GM19468 (cell line): ENCODE data around the gene ARMCX1.
A peak's percentile ranks its signal among the peaks of the same experiment; 100 is the strongest.
"Not testable (repeated sequence)": the region's sequence is repeated elsewhere in the genome, so short reads cannot be mapped to it uniquely, and the experiment has no call there.

Experiments used
- ATAC-seq: cut with Tn5 transposase; IDR thresholded peaks from one replicate; pipeline ENCODE4 v1.9.1; 2021; ENCODE audit warnings: mild to moderate bottlenecking, moderate library complexity, moderate number of reproducible peaks; ENCODE audit not compliant: unreplicated experiment; ENCODE audit errors: extremely low read depth

Gene ARMCX1

DNA sequence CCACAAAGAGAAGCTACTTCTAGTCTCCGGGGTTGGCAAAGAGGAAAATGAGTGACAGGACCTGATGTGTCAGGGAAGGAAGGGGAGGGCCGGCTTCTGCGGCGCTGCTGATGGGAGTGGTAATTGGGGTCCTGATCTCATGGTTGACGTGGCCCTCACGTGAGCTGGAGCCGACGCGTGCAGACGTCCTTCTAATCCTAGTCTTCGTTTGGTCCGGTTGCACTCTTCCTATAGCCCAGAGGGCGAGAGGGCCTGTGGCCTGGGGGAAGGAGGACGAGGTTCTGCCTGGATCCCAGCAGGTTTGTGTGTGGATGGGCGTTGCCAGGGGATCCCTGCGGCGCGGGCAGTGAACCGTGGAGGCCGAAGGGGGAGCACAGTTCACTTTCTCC, at the start of gene ARMCX1:
Gene ARMCX1, plus strand, starts transcription at position 186 of the 389 bp plus-strand sequence. CDS start 2,384 bp downstream, outside the sequence.
- no peak for ATAC-seq

DNA sequence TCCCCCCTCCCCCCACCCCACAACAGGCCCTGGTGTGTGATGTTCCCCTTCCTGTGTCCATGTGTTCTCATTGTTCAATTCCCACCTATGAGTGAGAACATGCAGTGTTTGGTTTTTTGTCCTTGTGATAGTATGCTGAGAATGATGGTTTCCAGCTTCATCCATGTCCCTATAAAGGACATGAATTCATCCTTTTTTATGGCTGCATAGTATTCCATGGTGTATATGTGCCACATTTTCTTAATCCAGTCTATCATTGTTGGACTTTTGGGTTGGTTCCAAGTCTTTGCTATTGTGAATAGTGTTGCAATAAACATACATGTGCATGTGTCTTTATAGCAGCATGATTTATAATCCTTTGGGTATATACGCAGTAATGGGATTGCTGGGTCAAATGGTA, 47.4 kb upstream of the ARMCX1 start:
- not testable (repeated sequence) for ATAC-seq

- no peak for ATAC-seq
Measured at GRCh38 chrX:101507372-101507771, 43.0 kb upstream of the ARMCX1 start.

DNA sequence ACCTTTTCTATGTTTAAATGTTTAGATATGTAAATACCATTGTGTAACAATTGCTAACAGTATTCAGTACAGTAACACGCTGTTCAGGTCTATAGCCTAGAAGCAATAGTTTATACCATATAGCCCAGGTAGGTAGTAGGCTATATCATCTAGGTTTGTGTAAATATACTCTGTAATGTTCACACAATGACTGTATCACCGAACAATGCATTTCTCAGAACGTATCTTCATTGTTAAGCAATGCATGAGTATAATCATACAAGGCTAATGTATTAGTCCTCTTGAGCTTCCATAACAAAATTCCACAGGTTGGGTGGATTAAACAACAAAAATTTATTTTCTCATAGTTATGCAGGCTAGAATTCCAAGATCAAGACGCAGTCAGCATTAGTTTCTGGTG, 42.4 kb upstream of the ARMCX1 start:
- ATAC-seq: no peak

GRCh38 chrX:101530944-101531343, 19.4 kb upstream of the ARMCX1 start:
- no peak for ATAC-seq

- no peak for ATAC-seq
Measured at GRCh38 chrX:101539116-101539515, 11.2 kb upstream of the ARMCX1 start.

DNA sequence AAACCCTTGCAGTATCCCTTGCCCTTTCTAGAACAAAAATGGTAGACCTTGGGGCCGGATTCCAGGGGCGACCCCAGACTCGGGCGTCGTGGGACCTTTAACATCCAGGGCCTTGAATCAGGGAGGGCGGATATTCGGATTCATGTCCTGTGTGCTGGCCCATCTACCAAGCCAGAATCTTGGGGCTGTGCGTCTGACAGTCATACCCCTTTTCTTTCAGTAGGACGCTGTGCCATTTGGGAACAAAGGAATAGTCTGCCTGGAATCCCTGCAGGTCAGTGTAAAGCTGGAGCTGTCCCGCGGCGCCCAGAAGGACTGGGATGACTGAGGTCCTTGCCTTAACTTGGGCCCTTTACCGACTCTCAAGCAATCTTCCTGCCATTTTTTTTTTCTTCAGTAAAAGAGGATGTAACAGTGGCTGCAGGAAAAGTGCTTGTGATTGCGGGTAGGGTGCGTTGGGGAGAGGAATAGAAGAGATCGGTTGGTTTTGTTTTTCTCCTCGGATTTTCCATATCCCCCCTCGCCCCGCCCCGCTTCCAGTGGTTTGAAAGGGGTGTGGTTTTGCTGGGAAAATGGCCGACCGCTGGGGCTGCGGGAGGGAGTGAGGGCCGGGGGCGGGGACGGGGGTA, 518 bp downstream of the ARMCX1 start:
- no peak for ATAC-seq

- no peak for ATAC-seq
Measured at GRCh38 chrX:101551380-101551767, 1.0 kb downstream of the ARMCX1 start.

GRCh38 chrX:101552714-101553113, 2.4 kb downstream of the ARMCX1 start:
- ATAC-seq: no peak

- no peak for ATAC-seq
Measured at GRCh38 chrX:101564651-101565050, 14.3 kb downstream of the ARMCX1 start.

DNA sequence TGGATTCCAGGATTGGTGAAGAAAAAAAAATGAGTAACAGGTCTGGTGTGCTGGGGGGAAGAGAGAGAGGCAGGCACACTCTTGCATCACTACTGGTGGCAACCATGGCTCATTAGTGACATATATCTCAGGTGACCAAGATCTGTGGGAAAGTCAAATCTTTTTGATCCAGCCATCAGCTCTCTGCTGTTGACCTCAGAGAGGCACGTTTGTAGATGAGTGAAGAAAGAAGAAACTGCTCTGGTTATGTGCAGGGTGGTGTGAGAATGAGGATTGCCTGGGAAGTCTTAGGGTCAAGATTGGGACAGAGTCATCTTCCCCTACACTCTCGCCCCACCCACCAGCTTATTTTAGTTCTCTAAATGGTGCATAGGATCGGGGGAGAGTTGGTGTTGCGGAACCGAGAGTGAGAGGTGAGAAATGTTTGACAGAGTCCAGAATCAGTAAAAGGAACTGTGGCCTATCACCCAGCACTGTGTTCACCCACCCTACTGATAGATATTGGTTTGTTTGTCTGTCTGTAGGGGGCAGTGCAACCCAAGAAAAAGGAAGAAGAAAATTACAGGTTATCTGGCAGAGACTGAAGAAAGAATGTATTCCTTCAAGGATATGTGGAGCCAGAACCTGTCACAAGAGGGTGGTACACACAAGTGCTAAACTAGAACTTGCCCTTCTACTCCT, 45.5 kb downstream of the ARMCX1 start:
- ATAC-seq: peak; percentile 92

GRCh38 chrX:101599592-101599991, 49.2 kb downstream of the ARMCX1 start:
- ATAC-seq: not testable (repeated sequence)

- ATAC-seq: no peak
Measured at GRCh38 chrX:101602077-101602476, 51.7 kb downstream of the ARMCX1 start.
